GM23338 (cell line): ENCODE measurements around the gene PTH1R. TPM values are rescaled to one million over a fixed set of nuclear protein-coding genes. Genes with fewer than 3 reads are reported as not detected.

Experiments used
- ATAC-seq: fragments of 200-7000 bp; cut with Tn5 transposase; 3 replicates; pipeline ENCODE4 v1.9.1; 2020
- DNase-seq: peaks from one replicate; pipeline ENCODE4 v3.0.0-alpha.2; 2015; ENCODE audit warnings: low spot score
- H2AFZ ChIP-seq: fragments of 200-600 bp; sonication (generic); 2 replicates; pipeline ENCODE4 v1.8.0; 2016; ENCODE audit warnings: antibody characterized with exemption, mild to moderate bottlenecking, moderate library complexity
- H3F3A ChIP-seq: fragments of 200-600 bp; sonication (generic); replicated peaks from 2 replicates; pipeline ENCODE4 v1.8.0; 2017; ENCODE audit warnings: antibody characterized with exemption, mixed run types, low read depth
- H3K27ac ChIP-seq: fragments of 200-600 bp; sonication (generic); 2 replicates; pipeline ENCODE4 v1.6.1; 2016; ENCODE audit warnings: low read depth
- H3K27me3 ChIP-seq: fragments of 200-600 bp; sonication (generic); 2 replicates; pipeline ENCODE4 v1.8.0; 2016; ENCODE audit warnings: mild to moderate bottlenecking, mixed run types, moderate library complexity; ENCODE audit not compliant: insufficient read depth
- H3K36me3 ChIP-seq: fragments of 200-600 bp; sonication (generic); 2 replicates; pipeline ENCODE4 v1.8.0; 2016; ENCODE audit warnings: mild to moderate bottlenecking; ENCODE audit not compliant: insufficient read depth
- H3K4me1 ChIP-seq: fragments of 200-600 bp; sonication (generic); 2 replicates; pipeline ENCODE4 v1.8.0; 2016; ENCODE audit warnings: mild to moderate bottlenecking, moderate library complexity; ENCODE audit not compliant: insufficient read depth
- H3K4me2 ChIP-seq: fragments of 200-600 bp; sonication (generic); 2 replicates; pipeline ENCODE4 v1.7.1; 2017; ENCODE audit warnings: mixed run types
- H3K4me3 ChIP-seq: fragments of 200-600 bp; sonication (generic); 2 replicates; pipeline ENCODE4 v1.6.1; 2016; ENCODE audit warnings: mixed run types
- H3K79me2 ChIP-seq: fragments of 200-600 bp; sonication (generic); replicated peaks from 2 replicates; pipeline ENCODE4 v1.8.0; 2017; ENCODE audit warnings: mild to moderate bottlenecking; ENCODE audit not compliant: insufficient read depth
- H3K9me2 ChIP-seq: fragments of 200-600 bp; sonication (generic); 2 replicates; pipeline ENCODE4 v1.8.0; 2017; ENCODE audit not compliant: insufficient read depth
- H4K20me1 ChIP-seq: fragments of 200-600 bp; sonication (generic); replicated peaks from 2 replicates; pipeline ENCODE4 v1.8.0; 2017; ENCODE audit warnings: mild to moderate bottlenecking; ENCODE audit not compliant: insufficient read depth
- H3K27ac Mint-ChIP-seq: 2 replicates; pipeline ENCODE4 v1.8.0; 2020; ENCODE audit warnings: inconsistent platforms, mild to moderate bottlenecking, moderate library complexity, mixed read lengths
- H3K27me3 Mint-ChIP-seq: 3 replicates; pipeline ENCODE4 v1.8.0; 2022; ENCODE audit warnings: low read depth, mild to moderate bottlenecking, moderate library complexity, mixed read lengths, inconsistent platforms; ENCODE audit not compliant: insufficient read depth, poor library complexity
- H3K36me3 Mint-ChIP-seq: 3 replicates; pipeline ENCODE4 v1.8.0; 2021; ENCODE audit warnings: low read depth, mild to moderate bottlenecking, inconsistent platforms, moderate library complexity, mixed read lengths
- H3K4me1 Mint-ChIP-seq: 3 replicates; pipeline ENCODE4 v1.8.0; 2020; ENCODE audit warnings: mild to moderate bottlenecking, inconsistent platforms, mixed read lengths
- H3K4me3 Mint-ChIP-seq: 3 replicates; pipeline ENCODE4 v1.8.0; 2021; ENCODE audit warnings: moderate library complexity, mild to moderate bottlenecking, inconsistent platforms, mixed read lengths
- H3K9me3 Mint-ChIP-seq: 3 replicates; pipeline ENCODE4 v1.8.0; 2020; ENCODE audit warnings: moderate library complexity, mild to moderate bottlenecking, inconsistent platforms, mixed read lengths
- CREB1 ChIP-seq: fragments of 250-450 bp; sonication (Bioruptor Pico); IDR thresholded peaks from 2 replicates; pipeline ENCODE4 v1.5.0; 2020; ENCODE audit warnings: low read depth, mild to moderate bottlenecking, moderate library complexity
- ETS1 ChIP-seq: IDR thresholded peaks from 2 replicates; pipeline ENCODE4 v1.6.1; 2016; ENCODE audit warnings: antibody characterized with exemption
- EZH2 ChIP-seq: fragments of 200-600 bp; sonication (generic); IDR thresholded peaks from one replicate; pipeline ENCODE4 v1.8.0; 2017; ENCODE audit warnings: antibody characterized with exemption, mild to moderate bottlenecking, low read depth; ENCODE audit not compliant: unreplicated experiment
- EZH2phosphoT487 ChIP-seq: fragments of 200-600 bp; sonication (generic); IDR thresholded peaks from one replicate; pipeline ENCODE4 v1.8.1; 2018; ENCODE audit warnings: antibody characterized with exemption; ENCODE audit not compliant: unreplicated experiment
- JUNB ChIP-seq: IDR thresholded peaks from one replicate; pipeline ENCODE4 v1.6.1; 2016; ENCODE audit warnings: antibody characterized with exemption; ENCODE audit not compliant: unreplicated experiment
- NANOG ChIP-seq: IDR thresholded peaks from 2 replicates; pipeline ENCODE4 v1.6.1; 2016; ENCODE audit warnings: antibody characterized with exemption, borderline replicate concordance
- POLR2AphosphoS5 ChIP-seq: IDR thresholded peaks from 2 replicates; pipeline ENCODE4 v1.6.1; 2016; ENCODE audit warnings: antibody characterized with exemption, low read depth
- REST ChIP-seq: IDR thresholded peaks from one replicate; pipeline ENCODE4 v1.6.1; 2018; ENCODE audit warnings: antibody characterized with exemption; ENCODE audit not compliant: unreplicated experiment
- STAT1 ChIP-seq: IDR thresholded peaks from one replicate; pipeline ENCODE4 v1.6.1; 2016; ENCODE audit warnings: antibody characterized with exemption; ENCODE audit not compliant: unreplicated experiment
- ZNF114 ChIP-seq: fragments of 250-450 bp; sonication (Bioruptor Pico); IDR thresholded peaks from 2 replicates; pipeline ENCODE4 v1.5.0; 2020; ENCODE audit warnings: mild to moderate bottlenecking, moderate library complexity
- ZNF331 ChIP-seq: fragments of 250-450 bp; sonication (Bioruptor Pico); IDR thresholded peaks from 2 replicates; pipeline ENCODE4 v1.5.0; 2020; ENCODE audit warnings: low read depth, mild to moderate bottlenecking, moderate library complexity
- ZNF462 ChIP-seq: fragments of 250-450 bp; sonication (Bioruptor Pico); IDR thresholded peaks from 2 replicates; pipeline ENCODE4 v1.5.0; 2020; ENCODE audit warnings: mild to moderate bottlenecking, moderate library complexity
- polyA plus RNA-seq: library from polyadenylated mRNA; unstranded; fragments of >200 nt; fragmentation: Nextera tagmentation; extraction: Ambion mirVana; gene quantifications from 2 replicates; pipeline ENCODE4 v1.2.1, GENCODE V29; 2016
- total RNA-seq: library from RNA; depleted of rRNA; stranded (reverse); fragments of >200 nt; shearing (Covaris generic); gene quantifications from 2 replicates; pipeline ENCODE4 v1.2.3, GENCODE V29; 2014
- TF ChIP-seq, protein P1 (sequence below), 2 experiments: fragments of 200-600 bp in 1 of 2; sonication (generic) in 1 of 2; conservative IDR thresholded peaks; 2 replicates each; pipeline versions ENCODE4 v1.5.1 to v1.6.1; 2016 to 2017; ENCODE audit warnings: antibody characterized with exemption in 2 of 2, low read depth in 2 of 2, mild to moderate bottlenecking in 2 of 2, moderate library complexity in 1 of 2

The PTH1R gene
- total and polyA plus RNA-seq, 2 experiments from 2014 or later: 1.3 to 1.9 TPM

DNA sequence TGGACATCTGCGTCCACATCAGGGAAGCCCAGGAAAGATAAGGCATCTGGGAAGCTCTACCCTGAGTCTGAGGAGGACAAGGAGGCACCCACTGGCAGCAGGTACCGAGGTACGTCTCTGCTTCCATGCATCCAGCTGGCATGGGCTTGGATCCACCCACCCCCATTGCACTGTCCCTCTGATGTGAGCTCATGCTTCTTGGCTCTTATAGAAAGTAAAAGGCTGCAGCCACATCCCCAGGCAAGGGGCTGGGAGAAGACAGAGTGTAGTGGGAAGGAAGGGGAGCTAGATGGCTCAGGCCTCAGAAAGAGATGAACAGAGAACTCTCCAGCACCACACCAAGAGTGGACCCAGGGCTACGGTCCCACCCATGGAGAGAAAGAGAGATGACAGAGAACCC, 18.2 kb downstream of the PTH1R start:
- no peak for TF ChIP-seq REST
- TF ChIP-seq NANOG: no peak
- TF ChIP-seq CREB1 (CRISPR knock-in tag): no peak
- TF ChIP-seq ZNF331: no peak
- TF ChIP-seq ZNF114 (CRISPR knock-in tag): no peak
- TF ChIP-seq ETS1: no peak
- no peak for TF ChIP-seq EZH2phosphoT487
- TF ChIP-seq ZNF462: no peak
- TF ChIP-seq EZH2: no peak
- TF ChIP-seq, protein P1, sequence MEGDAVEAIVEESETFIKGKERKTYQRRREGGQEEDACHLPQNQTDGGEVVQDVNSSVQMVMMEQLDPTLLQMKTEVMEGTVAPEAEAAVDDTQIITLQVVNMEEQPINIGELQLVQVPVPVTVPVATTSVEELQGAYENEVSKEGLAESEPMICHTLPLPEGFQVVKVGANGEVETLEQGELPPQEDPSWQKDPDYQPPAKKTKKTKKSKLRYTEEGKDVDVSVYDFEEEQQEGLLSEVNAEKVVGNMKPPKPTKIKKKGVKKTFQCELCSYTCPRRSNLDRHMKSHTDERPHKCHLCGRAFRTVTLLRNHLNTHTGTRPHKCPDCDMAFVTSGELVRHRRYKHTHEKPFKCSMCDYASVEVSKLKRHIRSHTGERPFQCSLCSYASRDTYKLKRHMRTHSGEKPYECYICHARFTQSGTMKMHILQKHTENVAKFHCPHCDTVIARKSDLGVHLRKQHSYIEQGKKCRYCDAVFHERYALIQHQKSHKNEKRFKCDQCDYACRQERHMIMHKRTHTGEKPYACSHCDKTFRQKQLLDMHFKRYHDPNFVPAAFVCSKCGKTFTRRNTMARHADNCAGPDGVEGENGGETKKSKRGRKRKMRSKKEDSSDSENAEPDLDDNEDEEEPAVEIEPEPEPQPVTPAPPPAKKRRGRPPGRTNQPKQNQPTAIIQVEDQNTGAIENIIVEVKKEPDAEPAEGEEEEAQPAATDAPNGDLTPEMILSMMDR (conservative IDR thresholded peaks at IDR 0.05; ENCODE audit: low read depth in 2 of 2): no peak
- no peak for TF ChIP-seq JUNB
- TF ChIP-seq POLR2AphosphoS5: no peak
- TF ChIP-seq STAT1: no peak
- Histone ChIP-seq H3K27me3 (peaks cover 53% of the 10 kb centered on the region), H2AFZ (no peak overlapping the region), H4K20me1 (0 out of 2 replicates have a peak, but pooled peaks cover 3% of the 10 kb centered on the region), H3K79me2 (no peaks in the 10 kb centered on the region), H3K4me3 (no peak overlapping the region), H3K36me3 (no peaks in the 10 kb centered on the region), H3K4me2 (no peak overlapping the region), H3K27ac (no peak overlapping the region), H3F3A (no peaks in the 10 kb centered on the region), H3K9me2 (no peaks in the 10 kb centered on the region), H3K4me1 (peaks cover 5% of the 10 kb centered on the region)
- H3K4me3 Mint-ChIP-seq: no peak overlapping the region
- no peaks in the 10 kb centered on the region for H3K9me3 Mint-ChIP-seq
- DNase-seq: no peak
- H3K4me1 Mint-ChIP-seq: peaks cover 11% of the 10 kb centered on the region; the same call in 2 of the 3 replicates
- peaks cover 62% of the 10 kb centered on the region for H3K27me3 Mint-ChIP-seq
- H3K27ac Mint-ChIP-seq: no peak overlapping the region
- no peaks in the 10 kb centered on the region for H3K36me3 Mint-ChIP-seq
- no peak for ATAC-seq
